ENCODE results near the gene PSTPIP1. TPM values are rescaled to one million over a fixed set of nuclear protein-coding genes. Genes with fewer than 3 reads are reported as not detected.
A peak's percentile ranks its signal among the peaks of the same experiment; 100 is the strongest.

Gene PSTPIP1
- total RNA-seq, 1 donor from 2014 or later = 18.4 TPM

GRCh38 chr15:77034695-77035489 lies 40.0 kb downstream of the PSTPIP1 start:
- no peak overlapping the region for H3K27ac ChIP-seq
- DNase-seq (peak; percentile 56), ATAC-seq (peak; percentile 28 to 31)
- peaks cover 20% of the 10 kb centered on the region for H3K36me3 ChIP-seq
- intact Hi-C loops (cut with DNase I) = no loop called here
- no peaks in the 10 kb centered on the region for H3K4me1 ChIP-seq
- H3K9me3 ChIP-seq = no peaks in the 10 kb centered on the region
- H3K4me3 ChIP-seq = no peak overlapping the region
- peak; percentile 69 for TF ChIP-seq CTCF (IDR thresholded peaks at IDR 0.05)
- H3K27me3 ChIP-seq (ENCODE audit: low read depth) = no peaks in the 10 kb centered on the region

- ATAC-seq = no peak
Measured at GRCh38 chr15:77035584-77035983, 40.7 kb downstream of the PSTPIP1 start.

GRCh38 chr15:77035999-77036471 lies 41.1 kb downstream of the PSTPIP1 start:
- H3K4me3 ChIP-seq = no peak overlapping the region
- intact Hi-C loops (cut with DNase I) = no loop called here
- no peaks in the 10 kb centered on the region for H3K9me3 ChIP-seq
- DNase-seq = peak; percentile 45
- H3K27ac ChIP-seq = no peak overlapping the region
- no peak for TF ChIP-seq CTCF (IDR thresholded peaks at IDR 0.05)
- H3K4me1 ChIP-seq = no peaks in the 10 kb centered on the region
- peaks cover 23% of the 10 kb centered on the region for H3K36me3 ChIP-seq
- H3K27me3 ChIP-seq (ENCODE audit: low read depth) = no peaks in the 10 kb centered on the region
- ATAC-seq = no peak

More at GRCh38 chr15:77035584-77035983, 40.7 kb downstream of the PSTPIP1 start:
- intact Hi-C loops (cut with DNase I) = no loop called here
- Histone ChIP-seq H3K4me1 (no peaks in the 10 kb centered on the region), H3K9me3 (no peaks in the 10 kb centered on the region), H3K36me3 (peaks cover 22% of the 10 kb centered on the region), H3K27me3 (ENCODE audit: low read depth) (no peaks in the 10 kb centered on the region), H3K27ac (no peak overlapping the region), H3K4me3 (no peak overlapping the region)
- DNase-seq = no peak
- no peak for TF ChIP-seq CTCF (IDR thresholded peaks at IDR 0.05)

- intact Hi-C loops (cut with DNase I) = no loop called here
- Histone ChIP-seq H3K27me3 (ENCODE audit: low read depth) (no peaks in the 10 kb centered on the region), H3K36me3 (peaks cover 23% of the 10 kb centered on the region), H3K9me3 (no peaks in the 10 kb centered on the region), H3K4me3 (no peak overlapping the region), H3K4me1 (no peaks in the 10 kb centered on the region), H3K27ac (no peak overlapping the region)
- DNase-seq = peak; percentile 41
- no peak for TF ChIP-seq CTCF (IDR thresholded peaks at IDR 0.05)
- no peak for ATAC-seq
Measured at GRCh38 chr15:77036537-77037387, 41.8 kb downstream of the PSTPIP1 start.

- no peak overlapping the region for H3K27ac ChIP-seq
- no peaks in the 10 kb centered on the region for H3K9me3 ChIP-seq
- no peaks in the 10 kb centered on the region for H3K27me3 ChIP-seq (ENCODE audit: low read depth)
- peaks cover 30% of the 10 kb centered on the region for H3K36me3 ChIP-seq
- ATAC-seq = no peak
- DNase-seq = peak; percentile 34
- TF ChIP-seq CTCF (IDR thresholded peaks at IDR 0.05) = no peak
- intact Hi-C loops (cut with DNase I) = no loop called here
- no peak overlapping the region for H3K4me3 ChIP-seq
- H3K4me1 ChIP-seq = no peaks in the 10 kb centered on the region
Measured at GRCh38 chr15:77037388-77038209, 42.7 kb downstream of the PSTPIP1 start.
